Measurements from ENCODE around the gene LPCAT4.
"Not testable (repeated sequence)": the region's sequence is repeated elsewhere in the genome, so short reads cannot be mapped to it uniquely, and the experiment has no call there.

- TF ChIP-seq CTCF (IDR thresholded peaks at IDR 0.05; ENCODE audit: insufficient read depth, low read length, poor library complexity, severe bottlenecking); EZH2phosphoT487 (conservative IDR thresholded peaks at IDR 0.05; ENCODE audit: low read length): not testable (repeated sequence)
Observed at GRCh38 chr15:34408973-34409372, 42.0 kb upstream of the LPCAT4 start.

Data from SU-DHL-6 (cell line).